ENCODE measurements around the gene CACNB2.
"Not testable (repeated sequence)": the region's sequence is repeated elsewhere in the genome, so short reads cannot be mapped to it uniquely, and the experiment has no call there.

Gene CACNB2

DNA sequence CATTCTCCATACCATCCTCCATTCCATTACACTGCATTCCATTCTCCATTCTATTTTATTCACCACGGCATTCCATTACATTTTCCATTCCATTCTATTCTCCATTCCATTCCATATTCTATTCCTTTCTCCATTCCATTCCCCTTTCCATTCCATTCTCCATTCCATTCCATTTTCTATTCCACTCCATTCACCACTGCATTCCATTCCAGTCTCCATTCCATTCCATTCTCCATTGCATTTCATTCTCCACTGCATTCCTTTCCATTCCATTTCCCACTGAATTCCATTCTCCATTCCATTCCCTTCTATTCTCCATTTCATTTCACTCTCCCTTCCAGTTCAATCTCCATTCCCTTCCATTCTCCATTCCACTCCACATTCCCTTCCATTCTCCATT, 431.6 kb downstream of the CACNB2 start:
- no peak for TF ChIP-seq CTCF (conservative IDR thresholded peaks at IDR 0.05; ENCODE audit: low read depth, low read length)
- no peak overlapping the region for H3K4me3 ChIP-seq (ENCODE audit: low read depth, low read length)
- no peak for DNase-seq (ENCODE audit: low read depth)

GRCh38 chr10:18572959-18573561, 432.8 kb downstream of the CACNB2 start:
- H3K4me3 ChIP-seq (ENCODE audit: low read depth, low read length): no peak overlapping the region
- DNase-seq (ENCODE audit: low read depth): no peak
- TF ChIP-seq CTCF (conservative IDR thresholded peaks at IDR 0.05; ENCODE audit: low read depth, low read length): no peak

DNA sequence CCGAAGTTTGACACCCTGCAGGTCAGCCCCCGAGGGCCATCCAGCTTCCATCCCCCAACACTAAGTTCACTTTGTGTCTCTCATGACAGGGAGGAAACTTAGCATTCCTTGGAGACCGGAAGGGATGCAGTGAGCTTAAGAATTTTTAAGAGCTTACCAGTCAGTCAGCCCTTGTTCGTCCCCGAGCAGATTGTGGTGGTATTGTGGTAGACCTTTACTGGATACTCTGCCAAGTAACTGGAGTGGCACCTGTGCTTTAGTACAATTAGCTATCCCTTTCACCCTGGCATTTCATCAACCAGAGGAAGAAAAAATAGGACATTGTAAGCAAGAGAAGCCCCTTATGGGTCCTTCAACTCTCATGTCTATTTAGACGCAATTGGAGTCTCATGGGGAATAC, 436.4 kb downstream of the CACNB2 start:
- no peak for TF ChIP-seq CTCF (conservative IDR thresholded peaks at IDR 0.05; ENCODE audit: low read depth, low read length)
- no peak for DNase-seq (ENCODE audit: low read depth)
- no peak overlapping the region for H3K4me3 ChIP-seq (ENCODE audit: low read depth, low read length)

GRCh38 chr10:18577823-18578685, 437.8 kb downstream of the CACNB2 start:
- DNase-seq (ENCODE audit: low read depth): no peak
- TF ChIP-seq CTCF (conservative IDR thresholded peaks at IDR 0.05; ENCODE audit: low read depth, low read length): no peak
- H3K4me3 ChIP-seq (ENCODE audit: low read depth, low read length): no peak overlapping the region

- peak; percentile 17 for DNase-seq (ENCODE audit: low read depth)
- no peak overlapping the region for H3K4me3 ChIP-seq (ENCODE audit: low read depth, low read length)
- no peak for TF ChIP-seq CTCF (conservative IDR thresholded peaks at IDR 0.05; ENCODE audit: low read depth, low read length)
These were observed 442.6 kb downstream of the CACNB2 start for GRCh38 chr10:18582803-18583202.

DNA sequence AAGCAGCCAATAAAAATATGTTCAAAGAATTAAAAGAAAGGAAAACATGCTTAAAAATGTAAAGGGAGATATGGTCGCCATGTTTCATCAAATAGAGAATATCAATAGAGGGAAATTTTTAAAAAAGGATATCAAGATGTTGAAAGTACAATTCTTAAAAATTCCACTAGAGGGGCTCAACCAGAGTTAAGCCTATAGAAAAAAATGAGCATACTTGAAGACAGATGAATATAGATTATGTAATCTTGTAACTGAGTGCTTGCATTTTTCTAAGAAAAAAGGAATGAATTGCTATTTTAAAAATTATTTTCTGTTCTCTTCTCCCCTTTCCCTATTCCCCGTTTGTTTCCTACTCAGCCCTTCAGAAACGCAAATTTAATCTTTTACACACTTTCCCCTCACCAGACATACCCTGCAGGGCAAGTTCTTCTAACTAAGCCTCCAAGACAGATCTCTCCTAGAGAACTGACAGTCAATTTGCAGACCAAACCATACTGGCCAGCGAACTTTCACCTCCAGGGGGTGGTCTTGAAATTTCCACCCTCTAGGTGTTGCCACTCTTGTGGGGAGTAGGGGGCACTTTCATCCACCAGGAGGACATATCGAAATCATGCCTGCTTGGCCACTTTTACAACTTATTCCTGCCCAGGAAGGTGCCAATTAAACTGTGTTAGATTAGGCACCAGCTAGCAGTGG, 443.5 kb downstream of the CACNB2 start:
- no peak overlapping the region for H3K4me3 ChIP-seq (ENCODE audit: low read depth, low read length)
- peak; percentile 50 for TF ChIP-seq CTCF (conservative IDR thresholded peaks at IDR 0.05; ENCODE audit: low read depth, low read length)
- DNase-seq (ENCODE audit: low read depth): peak; percentile 61

DNA sequence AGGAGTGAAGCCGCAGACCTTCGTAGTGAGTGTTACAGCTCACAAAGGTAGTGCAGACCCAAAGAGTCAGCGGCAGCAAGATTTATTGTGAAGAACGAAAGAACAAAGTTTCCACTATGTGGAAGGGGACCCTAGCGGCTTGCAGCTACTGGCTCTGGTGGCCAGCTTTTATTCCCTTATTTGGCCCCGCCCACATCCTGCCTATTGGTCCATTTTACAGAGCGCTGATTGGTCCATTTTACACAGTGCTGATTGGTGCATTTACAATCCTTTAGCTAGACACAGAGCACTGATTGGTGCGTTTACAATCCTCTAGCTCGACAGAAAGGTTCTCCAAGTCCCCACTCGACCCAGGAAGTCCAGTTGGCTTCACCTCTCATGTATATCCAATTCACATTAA, 446.4 kb downstream of the CACNB2 start:
- not testable (repeated sequence) for DNase-seq (ENCODE audit: low read depth); H3K4me3 ChIP-seq (ENCODE audit: low read depth, low read length)

GRCh38 chr10:18591141-18591540, 450.9 kb downstream of the CACNB2 start:
- not testable (repeated sequence) for H3K4me3 ChIP-seq (ENCODE audit: low read depth, low read length)

More at GRCh38 chr10:18591141-18591540, 450.9 kb downstream of the CACNB2 start:
- DNase-seq (ENCODE audit: low read depth): not testable (repeated sequence)
